HG02623 (cell line): ENCODE results near the gene CX3CR1.
A peak's percentile ranks its signal among the peaks of the same experiment; 100 is the strongest.

Experiments
- ATAC-seq: cut with Tn5 transposase; IDR thresholded peaks from one replicate; pipeline ENCODE4 v1.9.1; 2021; ENCODE audit warnings: moderate library complexity; ENCODE audit not compliant: unreplicated experiment

Gene CX3CR1

GRCh38 chr3:39294446-39295183 is 14.8 kb upstream of the CX3CR1 start:
- no peak for ATAC-seq

GRCh38 chr3:39292961-39293360 is 13.1 kb upstream of the CX3CR1 start:
- ATAC-seq, result no peak

- ATAC-seq, result no peak
Measured at GRCh38 chr3:39291903-39292329, 12.1 kb upstream of the CX3CR1 start.

GRCh38 chr3:39290255-39290654 is 10.4 kb upstream of the CX3CR1 start:
- ATAC-seq, result no peak

- no peak for ATAC-seq
Measured at GRCh38 chr3:39289107-39289506, 9.3 kb upstream of the CX3CR1 start.

GRCh38 chr3:39288300-39288808 is 8.5 kb upstream of the CX3CR1 start:
- ATAC-seq, result peak; percentile 97

GRCh38 chr3:39287216-39288164 is 7.7 kb upstream of the CX3CR1 start:
- no peak for ATAC-seq

GRCh38 chr3:39286771-39287170 is 6.9 kb upstream of the CX3CR1 start:
- no peak for ATAC-seq

- no peak for ATAC-seq
Measured at GRCh38 chr3:39285332-39285731, 5.5 kb upstream of the CX3CR1 start.

GRCh38 chr3:39284457-39284881 is 4.6 kb upstream of the CX3CR1 start:
- ATAC-seq, result no peak

GRCh38 chr3:39282057-39282456 is 2.2 kb upstream of the CX3CR1 start:
- ATAC-seq, result no peak

- ATAC-seq, result no peak
Measured at GRCh38 chr3:39281533-39281932, 1.7 kb upstream of the CX3CR1 start.

GRCh38 chr3:39280571-39280970 is 735 bp upstream of the CX3CR1 start:
- no peak for ATAC-seq

GRCh38 chr3:39278616-39278935 is 1.3 kb downstream of the CX3CR1 start:
- ATAC-seq, result no peak

GRCh38 chr3:39277893-39278615 is 1.8 kb downstream of the CX3CR1 start:
- no peak for ATAC-seq

- ATAC-seq, result no peak
Measured at GRCh38 chr3:39276746-39277145, 3.1 kb downstream of the CX3CR1 start.

GRCh38 chr3:39275963-39276593 is 3.8 kb downstream of the CX3CR1 start:
- ATAC-seq, result no peak

GRCh38 chr3:39275052-39275451 is 4.8 kb downstream of the CX3CR1 start:
- ATAC-seq, result no peak

- ATAC-seq, result no peak
Measured at GRCh38 chr3:39273119-39273518, 6.7 kb downstream of the CX3CR1 start.

GRCh38 chr3:39272191-39272590 is 7.6 kb downstream of the CX3CR1 start:
- no peak for ATAC-seq
